PC-3 (cell line): ENCODE results near the gene E2F2. TPM values are rescaled to one million over a fixed set of nuclear protein-coding genes. Genes with fewer than 3 reads are reported as not detected.
"Not testable (repeated sequence)": the region's sequence is repeated elsewhere in the genome, so short reads cannot be mapped to it uniquely, and the experiment has no call there.

ENCODE experiments used
- ATAC-seq: fragments of 200-7000 bp; cut with Tn5 transposase; 2 replicates; pipeline ENCODE4 v1.9.1; 2020; ENCODE audit warnings: mild to moderate bottlenecking, moderate library complexity
- BruUV-seq: library from RNA; stranded (reverse); fragments of 400-500 nt; replicated peaks from 2 replicates; lab custom pipeline; 2021; lab: Mats Ljungman, UMichigan
- CTCF ChIA-PET: fragments of 300-600 bp; sonication (Branson Sonifier 250); formaldehyde crosslinking; loops from one replicate; lab custom pipeline; 2022; ENCODE audit warnings: antibody characterized with exemption; lab: Charles Lee
- POLR2A ChIA-PET: fragments of 300-600 bp; sonication (Branson Sonifier 250); formaldehyde crosslinking; loops from one replicate; lab custom pipeline; 2022; ENCODE audit warnings: antibody characterized with exemption; ENCODE audit not compliant: unreplicated experiment; lab: Charles Lee
- DNase-seq: peaks from one replicate; pipeline ENCODE4 v3.0.0-alpha.2; 2015
- H2AFZ ChIP-seq: fragments of 300-600 bp; sonication (generic); 2 replicates; pipeline ENCODE4 v1.6.0; 2016; ENCODE audit warnings: antibody characterized with exemption, low read length
- H3F3A ChIP-seq: fragments of 300-600 bp; sonication (generic); one replicate; pipeline ENCODE4 v1.6.0; 2017; ENCODE audit warnings: antibody characterized with exemption, low read length, control low read depth, mild to moderate bottlenecking; ENCODE audit not compliant: unreplicated experiment
- H3K27ac ChIP-seq: fragments of 300-600 bp; sonication (generic); 2 replicates; pipeline ENCODE4 v1.5.1; 2016; ENCODE audit warnings: mild to moderate bottlenecking, low read length
- H3K27me3 ChIP-seq: fragments of 300-600 bp; sonication (generic); 2 replicates; pipeline ENCODE4 v1.6.1; 2016; ENCODE audit warnings: low read length, mixed read lengths
- H3K36me3 ChIP-seq: fragments of 300-600 bp; sonication (generic); 2 replicates; pipeline ENCODE4 v1.6.1; 2016; ENCODE audit warnings: low read depth, mixed run types, low read length, mixed read lengths
- H3K4me1 ChIP-seq: fragments of 300-600 bp; sonication (generic); 2 replicates; pipeline ENCODE4 v1.5.1; 2016; ENCODE audit warnings: low read length; ENCODE audit not compliant: insufficient read depth
- H3K4me2 ChIP-seq: fragments of 300-600 bp; sonication (generic); 2 replicates; pipeline ENCODE4 v1.6.0; 2016; ENCODE audit warnings: low read length
- H3K4me3 ChIP-seq: fragments of 300-600 bp; sonication (generic); 2 replicates; pipeline ENCODE4 v1.5.1; 2016; ENCODE audit warnings: mild to moderate bottlenecking, low read length, mixed read lengths
- H3K79me2 ChIP-seq: fragments of 300-600 bp; sonication (generic); 2 replicates; pipeline ENCODE4 v1.6.1; 2017; ENCODE audit warnings: low read length, mixed read lengths
- H3K9ac ChIP-seq: fragments of 300-600 bp; sonication (generic); 2 replicates; pipeline ENCODE4 v1.6.0; 2016; ENCODE audit warnings: mild to moderate bottlenecking, low read length
- H3K9me2 ChIP-seq: fragments of 300-600 bp; sonication (generic); replicated peaks from 2 replicates; pipeline ENCODE4 v1.6.1; 2016; ENCODE audit warnings: mixed run types, low read length, mixed read lengths
- H3K9me3 ChIP-seq: fragments of 300-600 bp; sonication (generic); 2 replicates; pipeline ENCODE4 v1.6.1; 2016; ENCODE audit warnings: low read length, mixed read lengths
- H4K20me1 ChIP-seq: fragments of 300-600 bp; sonication (generic); 2 replicates; pipeline ENCODE4 v1.6.1; 2016; ENCODE audit warnings: low read length, mixed read lengths
- EZH2 ChIP-seq: fragments of 300-600 bp; sonication (generic); IDR thresholded peaks from one replicate; pipeline ENCODE4 v1.6.1; 2017; ENCODE audit warnings: antibody characterized with exemption, mild to moderate bottlenecking, low read length; ENCODE audit not compliant: unreplicated experiment
- EZH2phosphoT487 ChIP-seq: fragments of 300-600 bp; sonication (generic); IDR thresholded peaks from 2 replicates; pipeline ENCODE4 v1.6.1; 2018; ENCODE audit warnings: mild to moderate bottlenecking, antibody characterized with exemption, low read length, borderline replicate concordance
- intact Hi-C: fragments of 100-400 bp; cut with micrococcal nuclease; formaldehyde crosslinking; loops from 2 replicates; pipeline ENCODE4 v1.9.0; 2023
- total RNA-seq: library from RNA; depleted of rRNA; stranded (reverse); fragments of >200 nt; gene quantifications from 2 replicates; pipeline ENCODE4 v1.2.3, GENCODE V29; 2014
- TF ChIP-seq, protein P1 (sequence below): fragments of 300-600 bp; sonication (generic); conservative IDR thresholded peaks from 2 replicates; pipeline ENCODE4 v1.5.1; 2017; ENCODE audit warnings: antibody characterized with exemption, low read depth, mild to moderate bottlenecking, low read length

Gene E2F2
- total RNA-seq, 1 experiment from 2014 or later = 7.0 TPM

DNA sequence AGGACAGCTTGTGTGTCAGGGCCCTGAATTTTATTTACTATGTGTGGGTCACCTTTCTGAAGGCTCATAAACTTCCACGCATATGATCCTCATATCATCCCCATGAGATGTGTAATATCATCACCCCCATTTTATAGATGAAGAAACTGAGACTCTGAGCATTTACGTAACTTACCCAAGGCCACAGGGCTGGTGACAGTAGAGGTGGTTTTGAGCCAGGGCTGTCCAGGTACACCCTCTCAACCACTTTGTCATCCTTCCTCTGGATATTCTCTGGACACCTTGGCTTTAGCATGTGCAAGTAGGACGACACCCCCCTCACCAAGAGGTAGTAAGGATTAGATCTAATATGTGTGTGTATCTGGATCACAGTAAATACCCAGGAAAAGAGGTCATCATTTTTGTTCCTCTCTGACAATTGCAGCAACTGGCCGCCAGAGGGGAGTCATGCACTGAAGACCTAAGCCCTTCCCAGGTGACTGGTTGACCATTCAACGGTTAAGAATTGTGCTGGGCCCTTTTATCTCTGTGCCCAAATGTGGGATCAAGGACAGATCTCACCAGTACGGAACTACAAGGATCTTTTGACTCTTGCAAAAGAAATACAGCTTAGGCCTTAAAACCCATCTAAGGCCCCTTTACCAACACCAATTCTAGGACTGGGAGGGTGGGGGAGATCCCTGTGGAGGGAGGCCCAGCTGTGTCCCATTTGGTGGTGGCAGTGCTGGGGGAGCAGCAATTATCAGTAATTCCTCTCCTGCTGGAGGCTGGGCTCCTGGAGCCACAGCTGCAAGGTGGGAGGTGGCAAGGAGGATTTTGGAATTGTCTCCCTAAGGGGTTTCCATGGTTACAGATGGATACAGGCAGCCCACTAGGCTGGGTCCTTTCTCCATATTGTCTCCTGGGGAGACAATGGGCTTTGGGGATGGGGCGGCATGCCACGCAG, 13.7 kb upstream of the E2F2 start:
- no peak for TF ChIP-seq EZH2phosphoT487
- TF ChIP-seq, protein P1, sequence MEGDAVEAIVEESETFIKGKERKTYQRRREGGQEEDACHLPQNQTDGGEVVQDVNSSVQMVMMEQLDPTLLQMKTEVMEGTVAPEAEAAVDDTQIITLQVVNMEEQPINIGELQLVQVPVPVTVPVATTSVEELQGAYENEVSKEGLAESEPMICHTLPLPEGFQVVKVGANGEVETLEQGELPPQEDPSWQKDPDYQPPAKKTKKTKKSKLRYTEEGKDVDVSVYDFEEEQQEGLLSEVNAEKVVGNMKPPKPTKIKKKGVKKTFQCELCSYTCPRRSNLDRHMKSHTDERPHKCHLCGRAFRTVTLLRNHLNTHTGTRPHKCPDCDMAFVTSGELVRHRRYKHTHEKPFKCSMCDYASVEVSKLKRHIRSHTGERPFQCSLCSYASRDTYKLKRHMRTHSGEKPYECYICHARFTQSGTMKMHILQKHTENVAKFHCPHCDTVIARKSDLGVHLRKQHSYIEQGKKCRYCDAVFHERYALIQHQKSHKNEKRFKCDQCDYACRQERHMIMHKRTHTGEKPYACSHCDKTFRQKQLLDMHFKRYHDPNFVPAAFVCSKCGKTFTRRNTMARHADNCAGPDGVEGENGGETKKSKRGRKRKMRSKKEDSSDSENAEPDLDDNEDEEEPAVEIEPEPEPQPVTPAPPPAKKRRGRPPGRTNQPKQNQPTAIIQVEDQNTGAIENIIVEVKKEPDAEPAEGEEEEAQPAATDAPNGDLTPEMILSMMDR = peak; percentile 93

DNA sequence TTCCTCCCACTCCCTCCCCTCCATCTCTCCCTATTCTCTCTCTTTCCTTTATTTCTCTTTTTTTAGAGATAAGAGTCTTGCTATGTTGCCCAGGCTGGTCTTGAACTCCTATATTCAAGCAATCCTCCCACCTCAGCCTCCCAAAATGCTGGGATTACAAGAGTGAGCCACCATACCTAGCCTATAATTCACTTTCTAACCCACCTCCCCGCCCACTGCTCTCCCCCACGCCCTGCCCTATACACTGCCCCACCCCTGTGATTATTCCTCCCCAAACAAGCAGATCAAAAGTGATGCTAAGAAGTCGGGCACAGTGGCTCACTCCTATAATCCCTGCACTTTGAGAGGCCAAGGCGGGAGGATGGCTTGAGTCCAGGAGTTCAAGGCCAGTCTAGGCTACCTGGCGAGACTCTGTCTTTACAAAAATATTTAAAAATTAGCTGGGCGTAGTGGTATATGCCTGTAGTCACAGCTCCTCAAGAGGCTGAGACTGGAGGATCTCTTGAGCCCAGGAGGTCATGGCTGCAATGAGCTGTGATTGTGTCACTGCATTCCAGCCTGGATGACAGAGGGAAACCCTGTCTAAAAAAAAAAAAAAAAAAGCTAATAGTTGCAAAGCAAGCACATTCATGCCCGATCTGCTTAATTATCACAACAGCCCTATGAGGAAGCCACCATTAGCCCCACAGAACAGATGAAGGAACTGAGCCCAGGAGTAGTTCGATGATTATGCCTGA, 12.8 kb upstream of the E2F2 start:
- Histone ChIP-seq H3K9me2 (no peaks in the 10 kb centered on the region), H2AFZ (no peak overlapping the region), H3K4me2 (no peak overlapping the region), H3K4me3 (no peak overlapping the region), H3K27me3 (no peaks in the 10 kb centered on the region), H3K36me3 (no peaks in the 10 kb centered on the region), H3K9ac (no peak overlapping the region), H3F3A (no peaks in the 10 kb centered on the region), H3K27ac (no peak overlapping the region), H3K9me3 (no peaks in the 10 kb centered on the region), H3K4me1 (no peaks in the 10 kb centered on the region), H3K79me2 (no peaks in the 10 kb centered on the region), H4K20me1 (no peaks in the 10 kb centered on the region)
- ATAC-seq = no peak
- intact Hi-C loops = loop anchor here (1.0 kb wide), 1 partner anchor 93 kb away; no protein-coding TSS in a partner anchor
- CTCF ChIA-PET = interaction anchor here (0.6 to 1.3 kb wide), 6 partner anchors 19 to 148 kb away, joined by 3 to 16 read pairs (median 4); partner anchors contain the start of gene RPL11
- no peak for TF ChIP-seq EZH2
- TF ChIP-seq EZH2phosphoT487 = no peak
- TF ChIP-seq, protein P1 = no peak
- POLR2A ChIA-PET = interaction anchor here (0.6 kb wide), 1 partner anchor 78 kb away, joined by 11 read pairs; no protein-coding TSS in a partner anchor
- DNase-seq = no peak
- no TSS peak for BruUV-seq

More for the DNA sequence above, 13.7 kb upstream of the E2F2 start:
- Histone ChIP-seq H3K4me1 (no peaks in the 10 kb centered on the region), H3K9me2 (no peaks in the 10 kb centered on the region), H3K27me3 (no peaks in the 10 kb centered on the region), H3K27ac (no peak overlapping the region), H3K36me3 (no peaks in the 10 kb centered on the region), H3K79me2 (no peaks in the 10 kb centered on the region), H2AFZ (no peak overlapping the region), H4K20me1 (no peaks in the 10 kb centered on the region), H3K9me3 (no peaks in the 10 kb centered on the region), H3K4me3 (no peak overlapping the region), H3K4me2 (no peak overlapping the region), H3F3A (no peaks in the 10 kb centered on the region), H3K9ac (no peak overlapping the region)
- ChIA-PET CTCF (interaction anchor here (0.6 to 2.5 kb wide), 5 partner anchors 47 to 147 kb away, joined by 3 to 22 read pairs (median 10); partner anchors contain the start of gene RPL11), POLR2A (interaction anchor here (0.6 kb wide), 1 partner anchor 78 kb away, joined by 11 read pairs; no protein-coding TSS in a partner anchor)
- intact Hi-C loops = loop anchor here (1.0 kb wide), 1 partner anchor 93 kb away; no protein-coding TSS in a partner anchor
- no TSS peak for BruUV-seq
- DNase-seq (peak; percentile 89), ATAC-seq (peak; percentile 66)

DNA sequence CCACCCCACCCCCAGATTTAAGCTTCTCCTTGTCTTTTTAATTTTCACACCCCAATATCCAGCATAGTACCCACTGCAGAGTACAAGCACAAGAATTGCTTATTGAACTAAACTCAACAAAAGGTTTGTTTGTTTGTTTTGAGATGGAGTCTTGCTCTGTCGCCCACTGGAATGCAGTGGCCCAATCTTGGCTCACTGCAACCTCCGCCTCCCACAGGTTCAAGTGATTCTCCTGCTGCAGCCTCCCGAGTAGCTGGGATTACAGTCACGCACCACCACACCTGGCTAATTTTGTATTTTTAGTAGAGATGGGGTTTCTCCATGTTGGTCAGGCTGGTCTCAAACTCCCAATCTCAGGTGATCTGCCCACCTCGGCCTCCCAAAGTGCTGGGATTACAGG, 11.9 kb upstream of the E2F2 start:
- H3K27me3 ChIP-seq, ATAC-seq, intact Hi-C loops, POLR2A ChIA-PET, DNase-seq, H4K20me1 ChIP-seq, H3K4me2 ChIP-seq, BruUV-seq, H3K9me3 ChIP-seq, H3K4me1 ChIP-seq, H3K9me2 ChIP-seq, H3K27ac ChIP-seq, H2AFZ ChIP-seq, CTCF ChIA-PET, H3K36me3 ChIP-seq, H3K9ac ChIP-seq, H3K79me2 ChIP-seq, H3F3A ChIP-seq, H3K4me3 ChIP-seq: not testable (repeated sequence)
